ENCODE data around the gene TGM5.
"Not testable (repeated sequence)": the region's sequence is repeated elsewhere in the genome, so short reads cannot be mapped to it uniquely, and the experiment has no call there.

The TGM5 gene

DNA sequence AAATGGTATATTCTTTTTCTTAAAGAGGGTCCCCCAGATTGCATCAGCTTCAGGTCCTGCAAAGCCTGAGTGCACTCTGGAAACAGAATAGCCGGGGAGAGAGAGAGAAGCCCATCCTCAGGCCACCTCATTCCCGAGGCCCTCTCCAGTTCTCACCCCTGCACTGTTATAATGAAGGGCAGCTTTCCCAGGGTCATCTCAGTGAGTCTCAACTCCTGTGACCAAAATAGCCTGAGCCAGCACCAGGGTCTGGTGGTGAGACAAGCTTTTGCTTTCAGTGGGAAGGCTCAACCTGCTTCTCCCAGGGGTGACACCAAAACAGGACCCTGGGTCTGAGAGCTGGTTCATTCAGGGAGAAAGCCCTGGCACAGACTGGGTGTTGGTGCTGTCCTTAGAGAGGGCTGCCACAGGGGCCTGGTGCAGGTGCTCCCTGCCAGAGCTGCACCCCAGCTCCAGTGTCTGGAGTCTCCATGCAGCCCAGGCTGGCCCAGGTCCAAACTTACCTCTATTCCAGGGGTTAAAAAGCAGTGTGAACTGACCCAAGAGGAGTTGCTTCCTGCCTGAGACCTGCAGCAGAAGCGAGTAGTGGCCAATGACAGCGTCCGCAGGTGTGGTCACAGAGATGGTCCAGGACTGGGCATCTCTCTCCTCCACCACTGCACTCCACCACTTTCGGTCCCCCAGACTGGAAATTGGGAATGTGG, 52.0 kb downstream of the TGM5 start:
- no peak for DNase-seq (ENCODE audit: low read depth)

DNA sequence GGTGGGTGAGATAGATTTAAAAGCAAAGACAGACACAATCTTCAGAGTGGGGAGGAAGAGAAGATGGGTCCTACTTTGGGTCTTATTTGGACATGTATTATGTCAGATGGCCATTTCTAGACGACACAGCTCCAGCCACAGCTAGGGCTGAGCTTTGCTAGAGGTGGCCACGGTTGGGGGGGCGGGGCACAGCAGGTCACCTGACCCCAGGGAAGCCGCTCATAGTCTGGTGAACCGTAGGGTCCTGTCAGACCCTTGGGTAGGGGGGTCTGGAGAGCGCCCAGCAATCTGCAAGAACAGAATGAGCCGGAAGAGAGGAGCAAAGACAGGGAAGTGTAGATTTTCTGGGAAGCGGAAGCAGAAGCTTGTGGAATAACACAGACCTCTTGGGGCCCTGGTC, 52.6 kb downstream of the TGM5 start:
- no peak for DNase-seq (ENCODE audit: low read depth)

DNA sequence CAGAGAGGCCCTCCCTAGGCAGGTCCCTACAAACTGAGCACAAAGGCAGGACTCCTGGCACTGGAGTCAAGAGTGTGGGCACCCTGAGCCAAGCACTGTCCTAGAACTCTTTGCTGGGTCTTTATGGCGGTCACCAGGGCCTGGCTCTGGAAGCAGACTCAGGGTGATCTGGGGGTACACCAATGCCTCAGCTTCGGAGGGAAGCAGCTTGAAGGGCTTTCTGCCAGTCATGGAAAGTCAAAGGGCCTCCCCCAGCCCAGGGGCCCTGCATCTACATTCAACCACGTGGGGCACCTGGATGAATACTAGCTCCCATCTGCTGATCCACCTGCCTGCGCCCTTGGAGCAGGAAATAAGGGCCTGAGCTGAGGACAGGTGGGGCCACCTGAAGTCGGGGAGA, 53.3 kb downstream of the TGM5 start:
- DNase-seq (ENCODE audit: low read depth): no peak

DNA sequence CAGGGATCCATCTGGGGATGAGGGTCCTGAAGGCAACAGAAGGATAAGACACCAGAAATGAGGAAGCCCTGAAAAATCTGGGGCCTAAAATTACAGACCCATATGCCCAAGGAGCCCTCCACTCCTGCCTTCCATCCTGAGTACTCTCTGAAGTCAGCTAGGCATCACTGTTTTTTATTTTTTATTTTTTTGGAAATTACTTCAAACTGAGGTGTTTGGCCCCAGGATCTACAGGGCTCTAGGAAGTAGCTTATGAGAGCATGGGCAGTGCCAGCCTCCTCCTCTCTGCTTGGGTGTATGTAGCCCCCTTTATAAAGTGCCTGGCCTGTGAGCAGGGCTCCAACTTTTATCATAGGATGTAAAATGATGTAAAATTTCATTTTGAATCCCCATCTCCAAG, 53.8 kb downstream of the TGM5 start:
- no peak for DNase-seq (ENCODE audit: low read depth)

DNA sequence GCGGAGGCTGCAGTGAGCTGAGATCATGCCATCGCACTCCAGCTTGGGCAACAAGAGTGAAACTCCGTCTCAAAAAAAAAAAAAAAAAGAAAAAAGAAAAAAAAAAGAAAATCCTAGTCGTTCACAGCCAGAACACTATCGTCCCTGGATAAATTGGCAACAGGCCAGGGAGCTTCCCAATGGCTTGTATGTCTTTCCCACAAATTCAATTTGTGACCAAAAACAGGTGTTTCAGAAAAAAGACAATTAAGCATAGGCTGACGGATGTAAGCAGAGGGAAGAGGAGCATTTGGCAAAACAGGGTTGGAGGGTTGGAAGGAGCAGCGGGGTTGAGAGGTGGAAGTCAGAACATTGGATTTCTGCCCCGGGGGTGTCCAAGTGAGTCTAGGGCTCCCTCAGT, 54.4 kb downstream of the TGM5 start:
- no peak for DNase-seq (ENCODE audit: low read depth)

DNA sequence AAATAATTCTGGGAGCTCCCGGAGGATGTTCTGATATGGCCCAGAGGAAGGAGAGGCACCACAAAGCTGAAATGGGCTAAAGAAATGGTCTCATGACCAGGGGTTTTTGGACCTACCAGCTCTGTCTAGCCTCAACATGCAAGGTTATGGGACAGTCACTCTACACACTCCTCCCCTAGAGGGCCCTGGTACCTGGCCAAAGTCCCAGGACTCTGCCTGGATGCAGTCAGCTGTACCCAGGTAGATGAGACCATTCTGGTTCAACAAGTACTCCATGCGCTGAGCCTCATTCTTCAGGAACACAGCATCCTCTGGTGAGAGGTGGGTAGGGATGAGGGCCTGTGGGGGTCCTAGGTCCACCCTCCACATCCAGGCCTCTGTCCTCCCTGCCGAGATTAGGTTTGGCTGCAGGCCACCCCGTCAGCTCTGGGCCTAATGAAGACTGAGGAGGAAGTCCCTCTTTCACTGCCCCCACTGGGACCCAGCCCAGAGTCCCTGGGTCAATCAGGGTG, 55.4 kb downstream of the TGM5 start:
- no peak for DNase-seq (ENCODE audit: low read depth)

DNA sequence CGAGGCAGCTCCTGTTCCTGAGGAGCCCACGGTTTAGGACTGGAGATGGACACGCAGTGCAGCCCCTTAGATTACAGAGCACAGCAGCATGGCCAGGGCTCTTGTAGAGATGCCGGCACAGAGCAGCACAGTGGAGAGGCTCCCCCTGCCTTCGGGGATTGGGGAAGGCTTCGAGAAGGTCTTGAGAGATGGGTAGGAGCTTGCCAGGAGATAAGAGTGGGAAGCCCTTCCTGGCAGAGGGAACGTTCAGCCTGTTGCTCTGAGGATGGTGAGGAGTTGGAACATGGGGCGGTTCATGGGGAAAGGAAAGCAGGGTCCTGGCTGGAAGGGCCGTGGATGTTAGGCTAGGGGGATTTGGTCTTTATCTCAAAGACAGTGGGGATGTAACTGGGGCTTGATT, 55.9 kb downstream of the TGM5 start:
- no peak for DNase-seq (ENCODE audit: low read depth)

DNA sequence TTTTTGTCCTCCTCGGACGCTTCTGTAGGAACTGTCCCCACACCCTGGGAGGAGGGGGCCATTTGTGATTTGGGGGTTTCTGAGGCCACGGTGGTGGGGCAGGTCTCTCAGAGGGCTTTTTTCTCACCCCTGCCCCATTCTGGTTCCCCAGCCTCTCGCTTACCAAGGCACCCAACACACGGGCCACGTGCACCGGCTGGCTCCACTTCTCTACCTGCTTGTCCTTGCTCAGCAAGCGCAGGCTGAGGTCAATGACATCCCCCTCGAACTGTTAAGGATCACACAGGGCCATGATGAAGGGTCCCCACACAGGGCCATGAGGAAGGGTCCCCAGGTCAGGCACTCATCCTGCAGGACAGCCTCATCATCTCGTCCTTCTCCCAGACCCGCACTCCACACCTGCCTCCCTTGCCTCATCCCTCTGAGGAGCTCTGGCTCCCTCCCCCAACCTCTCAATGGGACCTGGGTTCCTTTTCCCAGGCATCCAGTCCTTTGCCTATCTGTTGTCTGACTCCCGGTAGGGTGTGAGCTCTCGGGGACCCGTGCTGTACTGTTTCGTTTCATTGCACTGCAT, 56.5 kb downstream of the TGM5 start:
- DNase-seq (ENCODE audit: low read depth): no peak

DNA sequence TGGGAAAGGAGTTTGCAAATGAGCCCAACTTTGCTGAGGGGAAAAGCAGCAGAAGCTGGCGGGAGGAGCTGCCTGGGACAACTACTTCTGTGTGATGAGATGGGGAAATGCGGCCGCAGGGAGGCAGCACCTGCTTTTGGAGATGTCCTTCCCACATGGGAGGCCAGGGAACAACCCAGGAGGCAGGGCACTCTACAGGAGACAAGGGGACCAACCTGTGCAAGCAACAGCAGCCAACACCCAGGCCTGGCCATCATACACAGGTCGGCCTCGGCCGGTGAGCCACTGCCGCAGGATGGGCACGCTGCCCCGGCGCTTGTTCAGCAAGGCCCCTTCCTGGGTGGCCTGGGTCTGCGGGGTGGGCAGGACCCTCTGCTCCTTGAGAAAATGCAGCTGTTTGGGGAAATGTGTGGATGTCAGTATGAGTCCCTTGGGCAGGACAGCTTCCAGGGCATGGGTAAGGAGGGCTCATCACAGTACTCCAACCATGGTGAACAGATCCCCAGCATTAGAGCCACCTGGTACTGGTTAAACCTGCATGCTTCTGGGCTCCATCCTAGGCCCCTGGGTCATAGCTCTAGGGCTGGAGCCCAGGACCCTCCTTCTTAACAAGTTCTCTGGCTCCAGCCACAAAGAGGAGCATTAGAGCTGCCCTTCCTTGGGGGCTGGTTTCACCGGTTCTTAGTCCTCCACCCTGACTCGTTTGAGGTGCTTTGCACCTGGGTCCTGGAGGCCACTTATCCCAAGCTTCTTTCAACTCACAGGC, 57.5 kb downstream of the TGM5 start:
- no peak for DNase-seq (ENCODE audit: low read depth)

DNA sequence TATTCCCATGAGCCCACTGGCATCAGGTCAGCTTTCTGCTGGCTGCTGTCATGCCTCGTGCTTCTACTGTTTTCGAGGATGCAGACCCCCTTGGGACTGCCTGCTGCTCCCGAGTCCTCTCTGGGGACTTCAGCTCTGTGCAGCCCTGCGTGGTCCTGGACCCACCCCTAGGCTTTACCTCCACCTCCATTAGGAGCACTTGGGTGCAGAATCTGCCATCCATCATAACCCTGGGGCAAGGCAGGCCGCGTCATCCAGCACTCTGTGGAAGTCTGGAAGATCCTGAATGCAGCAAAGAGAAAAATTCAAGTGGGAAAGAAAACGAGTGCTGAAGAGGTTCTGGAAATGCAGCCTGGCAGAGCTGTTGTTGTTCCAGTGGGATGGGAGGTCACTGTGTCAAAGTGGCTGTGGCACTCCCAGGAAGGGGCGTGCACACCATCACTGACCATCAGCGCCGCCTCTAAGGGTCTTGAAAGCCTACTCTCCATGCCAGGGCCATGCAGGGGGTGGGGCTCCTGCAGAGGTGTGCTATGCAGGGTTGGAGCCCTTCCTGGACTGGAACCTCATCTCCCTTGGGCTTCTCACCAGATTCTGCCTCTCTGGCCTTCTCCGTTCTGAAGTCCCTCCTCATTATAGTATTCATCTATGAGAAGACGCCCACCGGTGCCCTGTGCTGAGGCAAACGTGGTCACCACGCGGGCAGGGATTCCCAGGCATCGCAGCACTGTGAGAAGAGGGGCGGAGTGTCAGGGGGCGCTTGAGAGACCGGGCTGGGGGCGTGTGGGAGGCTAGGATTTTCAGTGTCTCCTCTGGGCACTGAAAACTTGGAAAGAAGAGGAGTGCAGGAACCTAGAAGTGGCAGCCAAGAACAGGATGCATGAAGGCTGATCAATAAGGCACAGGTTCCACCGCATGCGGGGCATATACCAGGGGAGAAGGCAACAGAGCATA, 58.4 kb downstream of the TGM5 start:
- no peak for DNase-seq (ENCODE audit: low read depth)

DNA sequence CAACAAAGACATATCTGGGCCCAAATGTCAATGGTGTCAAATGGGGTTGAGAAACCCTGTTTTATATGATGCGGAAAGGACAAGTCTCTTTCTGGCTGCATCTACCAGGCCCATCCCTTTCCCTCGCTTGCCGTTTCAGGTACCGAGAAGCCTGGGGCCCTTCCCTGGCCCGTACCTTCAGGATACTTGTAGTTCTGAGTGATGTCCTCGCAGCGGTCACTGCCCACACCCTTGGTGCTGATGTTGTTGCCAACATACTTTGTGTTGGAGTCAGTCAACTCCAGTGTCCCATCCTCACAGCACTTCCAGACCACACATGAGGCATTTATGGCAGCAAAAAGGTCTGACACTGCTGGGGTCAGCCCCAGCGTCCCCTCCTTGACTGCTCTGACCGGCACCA, 59.7 kb downstream of the TGM5 start:
- no peak for DNase-seq (ENCODE audit: low read depth)

DNA sequence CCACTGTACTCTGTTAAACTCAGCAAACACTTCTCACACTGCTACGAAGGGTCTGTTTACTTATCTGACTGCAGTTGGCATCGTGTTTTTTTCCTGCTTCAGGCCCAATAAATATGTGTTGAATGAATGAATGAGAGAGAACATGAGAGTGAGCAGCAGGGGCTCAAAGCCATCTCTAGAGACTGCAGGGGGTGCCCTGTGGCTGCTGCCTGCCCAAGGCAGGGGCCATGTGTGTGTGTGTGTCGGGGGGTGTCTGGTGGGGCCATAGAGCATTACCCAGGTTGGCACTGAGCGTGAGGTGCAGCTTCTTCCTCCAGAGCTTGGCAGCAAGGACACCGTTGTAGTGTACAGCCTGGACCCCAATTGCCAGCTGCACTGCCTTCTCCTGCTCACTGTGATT, 60.7 kb downstream of the TGM5 start:
- DNase-seq (ENCODE audit: low read depth): no peak

DNA sequence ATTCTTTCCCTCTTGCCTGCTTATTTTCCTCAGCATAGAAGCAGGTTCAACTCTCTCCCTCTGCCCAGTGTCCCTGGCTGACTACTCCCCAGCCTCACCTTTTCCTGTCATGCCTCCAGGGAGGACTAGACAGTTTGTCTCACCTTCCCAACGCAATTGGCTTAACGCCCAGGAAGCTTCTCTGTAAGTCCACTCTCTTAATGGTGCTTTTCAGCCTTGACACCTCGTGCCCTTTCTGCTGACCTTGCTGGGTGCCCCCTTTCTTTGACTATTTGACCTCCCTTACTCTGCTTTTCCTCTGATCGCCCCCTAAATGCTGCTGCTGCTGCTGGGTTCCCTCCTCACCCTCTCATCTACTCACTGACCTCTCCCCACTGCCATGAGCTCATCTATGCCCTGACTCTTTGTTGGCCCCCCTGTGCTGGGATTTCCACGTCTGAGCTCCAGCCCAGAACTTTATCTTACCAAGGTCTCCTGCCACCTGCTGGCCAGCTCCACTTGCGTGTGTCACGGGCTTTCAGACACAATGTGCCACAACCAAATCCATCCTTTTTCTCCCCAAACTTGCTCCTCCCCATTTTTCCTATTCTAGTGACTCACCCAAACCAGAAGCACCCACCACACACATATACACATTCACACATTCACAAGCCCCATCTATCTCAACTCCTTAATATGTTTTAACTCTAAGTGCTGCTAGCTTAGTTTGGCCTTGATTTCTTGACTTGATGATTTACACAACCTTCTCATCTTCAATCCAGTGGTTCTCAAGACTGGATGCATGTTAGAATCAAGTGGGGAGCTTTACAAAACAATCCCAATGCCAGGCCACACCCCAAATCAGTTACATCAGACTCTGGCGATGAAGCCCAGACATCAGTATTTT, 62.5 kb downstream of the TGM5 start:
- no peak for DNase-seq (ENCODE audit: low read depth)

DNA sequence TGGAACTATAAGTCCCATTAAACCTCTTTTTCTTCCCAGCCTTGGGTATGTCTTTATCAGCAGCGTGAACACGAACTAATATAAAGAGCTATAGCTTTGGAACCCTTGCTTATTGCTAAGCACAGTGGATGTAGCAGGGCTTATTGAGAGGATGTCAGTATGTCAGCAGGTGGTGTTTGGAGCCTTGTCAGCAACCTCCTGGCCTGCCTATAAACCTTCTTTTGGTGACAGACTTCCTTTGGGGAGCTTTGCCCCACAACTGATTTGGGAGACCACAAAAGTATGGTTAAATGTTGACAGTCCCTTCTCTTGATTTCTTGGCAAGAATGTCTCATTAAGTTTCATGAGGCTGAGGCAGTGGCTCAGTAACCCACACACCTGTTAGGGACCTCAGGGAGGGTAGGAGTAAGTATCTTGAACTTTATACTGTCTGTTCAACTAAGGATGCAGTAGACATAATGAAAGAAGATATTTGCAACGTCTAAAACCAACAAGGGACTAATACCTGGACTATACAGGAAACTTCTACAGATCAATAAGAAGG, 66.7 kb downstream of the TGM5 start:
- DNase-seq (ENCODE audit: low read depth): no peak

DNA sequence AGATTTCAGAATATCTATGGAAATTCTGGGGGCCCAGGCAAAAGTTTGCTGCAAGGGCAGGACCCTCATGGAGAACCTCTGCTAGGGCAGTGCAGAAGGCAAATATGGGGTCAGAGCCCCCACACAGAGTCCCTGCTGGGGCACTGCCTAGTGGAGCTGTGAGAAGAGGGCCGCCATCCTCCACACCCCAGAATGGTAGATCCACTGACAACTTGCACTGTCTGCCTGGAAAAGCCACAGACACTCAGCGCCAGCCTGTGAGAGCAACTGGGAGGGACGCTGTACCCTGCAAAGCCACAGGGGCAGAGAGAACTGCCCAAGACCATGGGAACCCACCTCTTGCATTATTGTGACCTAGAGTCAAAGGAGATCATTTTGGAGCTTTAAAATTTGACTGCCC, 67.7 kb downstream of the TGM5 start:
- no peak for DNase-seq (ENCODE audit: low read depth)

DNA sequence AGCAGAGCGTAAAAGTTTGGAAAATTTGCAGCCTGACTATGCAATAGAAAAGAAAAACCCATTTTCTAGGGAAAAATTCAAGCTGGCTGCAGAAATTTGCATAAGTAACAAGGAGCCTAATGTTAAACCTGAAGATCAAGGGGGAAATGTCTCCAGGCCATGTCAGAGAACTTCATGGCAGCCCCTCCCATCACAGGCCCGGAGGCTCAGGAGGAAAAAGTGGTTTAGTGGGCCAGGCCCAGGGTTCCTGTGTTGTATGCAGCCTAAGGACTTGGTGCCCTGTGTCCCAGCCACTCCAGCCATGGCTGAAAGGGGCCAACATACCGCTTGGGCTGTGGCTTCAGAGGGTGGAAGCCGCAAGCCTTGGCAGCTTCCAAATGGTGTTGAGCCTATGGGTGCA, 68.2 kb downstream of the TGM5 start:
- DNase-seq (ENCODE audit: low read depth): not testable (repeated sequence)

DNA sequence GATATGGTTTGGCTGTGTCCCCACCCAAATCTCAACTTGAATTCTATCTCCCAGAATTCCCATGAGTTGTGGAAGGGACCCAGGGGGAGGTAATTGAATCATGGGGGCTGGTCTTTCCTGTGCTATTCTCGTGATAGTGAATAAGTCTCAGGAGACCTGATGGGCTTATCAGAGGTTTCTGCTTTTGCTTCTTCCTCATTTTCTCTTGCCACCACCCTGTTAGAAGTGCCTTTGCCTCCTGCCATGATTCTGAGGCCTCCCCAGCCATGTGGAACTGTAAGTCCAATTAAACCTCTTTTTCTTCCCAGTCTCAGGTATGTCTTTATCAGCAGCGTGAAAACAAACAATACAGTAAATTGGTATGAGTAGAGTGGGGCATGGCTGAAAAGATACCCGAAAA, 69.0 kb downstream of the TGM5 start:
- not testable (repeated sequence) for DNase-seq (ENCODE audit: low read depth)

DNA sequence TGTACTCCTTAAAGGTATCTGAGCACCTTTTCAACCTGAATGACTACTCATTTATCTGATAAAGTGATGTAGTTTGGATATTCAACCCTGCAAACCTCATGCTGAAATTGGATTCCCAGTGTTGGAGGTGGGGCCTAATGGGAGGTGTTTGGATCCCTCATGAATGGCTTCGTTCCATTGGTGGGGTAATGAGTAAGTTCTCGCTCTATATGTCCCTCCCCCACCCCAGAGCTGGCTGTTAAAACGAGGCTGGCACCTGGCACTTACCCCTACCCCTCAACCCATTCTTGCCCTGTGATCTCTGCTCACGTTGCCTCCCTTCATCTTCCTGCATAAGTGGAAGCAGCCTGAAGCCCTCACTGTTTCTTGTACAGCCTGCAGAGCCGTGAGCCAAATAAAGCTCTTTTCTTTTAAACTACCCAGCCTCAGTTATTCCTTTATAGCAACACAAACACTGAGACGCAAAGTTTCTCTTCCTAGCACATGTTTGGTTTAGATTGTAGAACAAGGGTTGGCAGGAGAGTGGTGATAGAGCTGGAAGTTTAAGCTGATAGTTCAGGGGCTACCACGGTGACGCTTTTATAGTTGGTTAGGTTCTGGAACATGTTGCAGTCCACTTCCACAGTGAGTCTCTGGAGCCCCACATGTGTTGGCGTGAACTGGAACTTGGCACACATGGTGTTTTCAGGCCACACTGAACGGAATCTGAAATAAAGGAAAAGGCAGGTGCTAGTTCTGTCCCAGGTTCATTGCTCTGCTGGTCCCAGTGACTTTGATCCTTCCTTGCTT, 69.8 kb downstream of the TGM5 start:
- DNase-seq (ENCODE audit: low read depth): no peak

DNA sequence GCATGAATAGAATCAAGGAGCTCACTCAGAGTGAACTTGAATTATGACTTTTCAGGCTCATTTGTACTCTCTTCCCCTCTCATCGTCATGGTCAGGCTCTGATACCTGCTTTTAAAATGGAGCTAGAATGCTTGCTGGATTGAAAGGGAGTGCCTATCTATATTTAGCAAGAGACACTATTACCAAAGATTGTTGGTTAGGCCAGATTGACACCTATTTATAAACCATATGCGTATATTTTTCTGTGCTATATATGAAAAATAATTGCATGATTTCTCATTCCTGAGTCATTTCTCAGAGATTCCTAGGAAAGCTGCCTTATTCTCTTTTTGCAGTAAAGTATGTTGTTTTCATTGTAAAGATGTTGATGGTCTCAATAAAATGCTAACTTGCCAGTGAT, 71.9 kb downstream of the TGM5 start:
- no peak for DNase-seq (ENCODE audit: low read depth)

DNA sequence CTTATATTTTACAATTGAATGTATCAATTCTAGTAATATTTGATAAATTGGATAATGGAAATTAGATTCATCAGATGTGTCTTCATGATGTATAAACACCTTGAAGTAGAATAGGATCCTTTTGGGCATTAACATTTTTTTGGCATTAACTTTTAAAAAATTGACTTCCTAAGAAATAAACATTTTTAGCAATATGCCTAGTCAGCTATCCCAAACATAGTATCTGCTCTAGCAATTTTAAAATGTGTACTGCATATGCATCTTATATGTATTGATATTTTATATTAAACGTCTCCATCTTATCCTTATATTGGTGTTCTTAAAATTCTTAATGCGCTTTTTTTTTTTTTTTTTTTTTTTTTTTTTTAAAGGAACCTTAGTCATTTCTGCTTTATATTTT, 73.0 kb downstream of the TGM5 start:
- DNase-seq (ENCODE audit: low read depth): no peak

All from activated T-helper 1 cell treated with Interleukin-2 at 50 U/mL for 16 hours (primary cell).